Caco-2 (cell line): ENCODE data around the gene MSANTD2. TPM values are rescaled to one million over a fixed set of nuclear protein-coding genes. Genes with fewer than 3 reads are reported as not detected.

ENCODE experiments used
- BruUV-seq: library from RNA; stranded (reverse); fragments of 400-500 nt; replicated peaks from 2 replicates; lab custom pipeline; 2021; lab: Mats Ljungman, UMichigan
- CTCF ChIA-PET: fragments of 300-600 bp; sonication (Branson Sonifier 250); formaldehyde crosslinking; loops from one replicate; lab custom pipeline; 2022; ENCODE audit warnings: antibody characterized with exemption; lab: Charles Lee
- POLR2A ChIA-PET: fragments of 300-600 bp; sonication (Branson Sonifier 250); formaldehyde crosslinking; loops from one replicate; lab custom pipeline; 2022; ENCODE audit warnings: antibody characterized with exemption; lab: Charles Lee
- DNase-seq, 2 experiments: peaks; one replicate each; pipeline versions ENCODE4 v3.0.0 to v3.0.0-alpha.2; 2020 to 2022
- H3K27me3 ChIP-seq: replicated peaks from 2 replicates; pipeline ENCODE4 v1.6.0; 2011; ENCODE audit warnings: low read length; ENCODE audit not compliant: control insufficient read depth, insufficient read depth
- H3K36me3 ChIP-seq: 2 replicates; pipeline ENCODE4 v1.5.1; 2011; ENCODE audit warnings: low read length; ENCODE audit not compliant: control insufficient read depth, insufficient read depth
- H3K4me1 ChIP-seq: fragments of 250-450 bp; sonication (Bioruptor Pico); 2 replicates; pipeline ENCODE4 v1.5.1; 2020; ENCODE audit warnings: mild to moderate bottlenecking
- H3K4me3 ChIP-seq: 2 replicates; pipeline ENCODE4 v1.5.1; 2011; ENCODE audit warnings: low read depth, mild to moderate bottlenecking, control low read depth, low read length
- H3K9me3 ChIP-seq: fragments of 250-450 bp; sonication (Bioruptor Pico); 2 replicates; pipeline ENCODE4 v1.5.1; 2020; ENCODE audit warnings: mild to moderate bottlenecking, moderate library complexity
- H3K27ac Mint-ChIP-seq: one replicate; pipeline ENCODE4 v1.8.0; 2022; ENCODE audit warnings: mixed read lengths; ENCODE audit not compliant: unreplicated experiment
- H3K27me3 Mint-ChIP-seq: one replicate; pipeline ENCODE4 v1.8.0; 2022; ENCODE audit warnings: mixed read lengths; ENCODE audit not compliant: insufficient read depth, unreplicated experiment
- H3K36me3 Mint-ChIP-seq: one replicate; pipeline ENCODE4 v1.8.0; 2022; ENCODE audit warnings: mild to moderate bottlenecking, mixed read lengths; ENCODE audit not compliant: insufficient read depth, unreplicated experiment
- H3K4me1 Mint-ChIP-seq: one replicate; pipeline ENCODE4 v1.8.0; 2022; ENCODE audit warnings: low read depth, mixed read lengths; ENCODE audit not compliant: unreplicated experiment
- H3K4me3 Mint-ChIP-seq: one replicate; pipeline ENCODE4 v1.8.0; 2022; ENCODE audit warnings: mild to moderate bottlenecking, moderate library complexity, mixed read lengths; ENCODE audit not compliant: unreplicated experiment
- H3K9me3 Mint-ChIP-seq: one replicate; pipeline ENCODE4 v1.8.0; 2022; ENCODE audit warnings: mixed read lengths; ENCODE audit not compliant: unreplicated experiment
- CTCF ChIP-seq, 2 experiments: fragments of 200-600 bp in 1 of 2; IDR thresholded peaks; 1 replicate in 1 of 2; 2 replicates in 1 of 2; pipeline versions ENCODE4 v1.5.1 to v1.8.0; 2011 to 2022; ENCODE audit warnings: antibody characterized with exemption in 1 of 2, control low read depth in 1 of 2, inconsistent platforms in 1 of 2, low read depth in 1 of 2, low read length in 1 of 2, mild to moderate bottlenecking in 1 of 2, moderate library complexity in 1 of 2; ENCODE audit not compliant: insufficient read depth in 1 of 2, severe bottlenecking in 1 of 2, unreplicated experiment in 1 of 2
- intact Hi-C: fragments of 100-400 bp; cut with micrococcal nuclease; formaldehyde crosslinking; loops from one replicate; pipeline ENCODE4 v1.10.0; 2022; ENCODE audit not compliant: unreplicated experiment
- total RNA-seq: library from RNA; stranded (reverse); gene quantifications from 2 replicates; pipeline ENCODE4 v1.2.3, GENCODE V29; 2022

MSANTD2 gene
- total RNA-seq, 1 experiment from 2014 or later: 28.3 TPM

- H3K4me1 ChIP-seq: peaks cover 9% of the 10 kb centered on the region; the same call in 1 of the 2 replicates
- intact Hi-C loops: no loop called here
- no TSS peak for BruUV-seq
- no peak overlapping the region for H3K27ac Mint-ChIP-seq
- no peak overlapping the region for H3K4me3 ChIP-seq
- peaks cover 6% of the 10 kb centered on the region for H3K4me1 Mint-ChIP-seq
- ChIA-PET CTCF (no interaction called here), POLR2A (no interaction called here)
- peaks cover 2% of the 10 kb centered on the region for H3K27me3 Mint-ChIP-seq
- H3K27me3 ChIP-seq: no peaks in the 10 kb centered on the region
- no peak for TF ChIP-seq CTCF (IDR thresholded peaks at IDR 0.05; ENCODE audit: insufficient read depth in 1 of 2, low read depth in 1 of 2, low read length in 1 of 2, severe bottlenecking in 1 of 2, unreplicated experiment in 1 of 2)
- DNase-seq: no peak
- no peak overlapping the region for H3K4me3 Mint-ChIP-seq
- H3K36me3 ChIP-seq: no peaks in the 10 kb centered on the region
- H3K36me3 Mint-ChIP-seq: no peaks in the 10 kb centered on the region
- H3K9me3 Mint-ChIP-seq: no peaks in the 10 kb centered on the region
- H3K9me3 ChIP-seq: no peaks in the 10 kb centered on the region
Measured at GRCh38 chr11:124831897-124832296, 31.7 kb upstream of the MSANTD2 start.

GRCh38 chr11:124830749-124831148 is 30.5 kb upstream of the MSANTD2 start:
- Mint-ChIP-seq H3K4me3 (no peak overlapping the region), H3K36me3 (no peaks in the 10 kb centered on the region), H3K4me1 (no peaks in the 10 kb centered on the region), H3K27ac (no peak overlapping the region), H3K9me3 (no peaks in the 10 kb centered on the region), H3K27me3 (peaks cover 2% of the 10 kb centered on the region)
- no peaks in the 10 kb centered on the region for H3K9me3 ChIP-seq
- H3K27me3 ChIP-seq: no peaks in the 10 kb centered on the region
- intact Hi-C loops: no loop called here
- TF ChIP-seq CTCF (IDR thresholded peaks at IDR 0.05; ENCODE audit: insufficient read depth in 1 of 2, low read depth in 1 of 2, low read length in 1 of 2, severe bottlenecking in 1 of 2, unreplicated experiment in 1 of 2): no peak
- no TSS peak for BruUV-seq
- H3K4me3 ChIP-seq: no peak overlapping the region
- H3K4me1 ChIP-seq: 0 out of 2 replicates have a peak, but pooled peaks cover 4% of the 10 kb centered on the region
- CTCF ChIA-PET: no interaction called here
- DNase-seq: no peak
- H3K36me3 ChIP-seq: no peaks in the 10 kb centered on the region
- POLR2A ChIA-PET: no interaction called here

- no TSS peak for BruUV-seq
- Histone ChIP-seq H3K9me3 (no peaks in the 10 kb centered on the region), H3K27me3 (no peaks in the 10 kb centered on the region), H3K4me1 (0 out of 2 replicates have a peak, but pooled peaks cover 4% of the 10 kb centered on the region), H3K36me3 (no peaks in the 10 kb centered on the region), H3K4me3 (no peak overlapping the region)
- ChIA-PET POLR2A (no interaction called here), CTCF (interaction anchor here (0.5 kb wide), 1 partner anchor 1560 kb away, joined by 3 read pairs; no protein-coding TSS in a partner anchor)
- DNase-seq: no peak
- H3K4me3 Mint-ChIP-seq: no peak overlapping the region
- no peaks in the 10 kb centered on the region for H3K9me3 Mint-ChIP-seq
- H3K27ac Mint-ChIP-seq: no peak overlapping the region
- no peak for TF ChIP-seq CTCF (IDR thresholded peaks at IDR 0.05; ENCODE audit: insufficient read depth in 1 of 2, low read depth in 1 of 2, low read length in 1 of 2, severe bottlenecking in 1 of 2, unreplicated experiment in 1 of 2)
- peaks cover 2% of the 10 kb centered on the region for H3K27me3 Mint-ChIP-seq
- intact Hi-C loops: no loop called here
- no peaks in the 10 kb centered on the region for H3K36me3 Mint-ChIP-seq
- H3K4me1 Mint-ChIP-seq: no peaks in the 10 kb centered on the region
Measured at GRCh38 chr11:124829986-124830385, 29.8 kb upstream of the MSANTD2 start.
